Activated naive CD4-positive, alpha-beta T cell treated with anti-CD3 and anti-CD28 coated beads, Interleukin-2, amount 50 U/mL, for 72 hours (primary cell): ENCODE results near the gene JDP2. TPM values are rescaled to one million over a fixed set of nuclear protein-coding genes. Genes with fewer than 3 reads are reported as not detected.

ENCODE experiments used
- ATAC-seq, 2 donors: fragments of 150-1000 bp; cut with Tn5 transposase; 2 replicates each; pipeline ENCODE4 v1.10.0; 2021; ENCODE audit warnings: mild to moderate bottlenecking in 2 of 2, moderate library complexity in 2 of 2
- DNase-seq, 2 donors: peaks; one replicate each; pipeline ENCODE4 v3.0.0; 2021 to 2022; ENCODE audit warnings: low spot score in 2 of 2
- H3K27ac Mint-ChIP-seq, 2 donors: one replicate each; pipeline ENCODE4 v1.8.0; 2022; ENCODE audit warnings: mild to moderate bottlenecking in 2 of 2, mixed read lengths in 2 of 2
- H3K36me3 Mint-ChIP-seq, 2 donors: one replicate each; pipeline ENCODE4 v1.8.0; 2022; ENCODE audit warnings: mixed read lengths in 2 of 2
- H3K9me3 Mint-ChIP-seq, 2 donors: one replicate each; pipeline ENCODE4 v1.8.0; 2022; ENCODE audit warnings: mixed read lengths in 2 of 2
- total RNA-seq, 2 donors: library from RNA; stranded (reverse); gene quantifications; one replicate each; pipeline ENCODE4 v1.2.3, GENCODE V29; 2022

JDP2 gene
- total RNA-seq, 2 donors from 2014 or later: 0.46 to 2.0 TPM

GRCh38 chr14:75442642-75443041, 14.8 kb downstream of the JDP2 start:
- H3K9me3 Mint-ChIP-seq: no peaks in the 10 kb centered on the region
- DNase-seq: no peak
- H3K36me3 Mint-ChIP-seq: no peaks in the 10 kb centered on the region
- ATAC-seq: no peak
- no peak overlapping the region for H3K27ac Mint-ChIP-seq

GRCh38 chr14:75443203-75443969, 15.6 kb downstream of the JDP2 start:
- Mint-ChIP-seq H3K36me3 (no peaks in the 10 kb centered on the region), H3K9me3 (no peaks in the 10 kb centered on the region), H3K27ac (no peak overlapping the region)
- DNase-seq (no peak), ATAC-seq (no peak)

DNA sequence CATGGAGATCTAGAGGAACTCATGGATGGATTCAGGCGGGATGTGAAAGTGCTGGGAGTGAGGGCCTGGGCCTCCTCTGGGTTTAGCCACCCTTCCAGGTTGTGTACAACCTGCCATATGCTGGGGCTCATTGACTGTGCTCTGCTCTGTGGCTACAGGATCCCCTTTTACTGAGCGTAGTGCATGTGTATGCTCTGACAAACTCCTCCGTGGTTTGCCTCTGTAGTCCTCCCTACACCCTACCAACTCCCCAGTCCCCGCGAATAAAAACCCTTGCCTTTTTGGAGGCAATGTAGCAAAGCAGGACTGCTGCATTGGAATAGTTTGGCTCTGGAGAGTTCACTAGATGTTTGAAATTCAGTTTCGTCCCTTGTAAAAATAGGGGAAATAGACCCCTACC, 17.4 kb downstream of the JDP2 start:
- DNase-seq (no peak), ATAC-seq (no peak)
- H3K9me3 Mint-ChIP-seq: no peaks in the 10 kb centered on the region
- no peak overlapping the region for H3K27ac Mint-ChIP-seq
- no peaks in the 10 kb centered on the region for H3K36me3 Mint-ChIP-seq

- DNase-seq (no peak), ATAC-seq (no peak)
- Mint-ChIP-seq H3K27ac (no peak overlapping the region), H3K9me3 (no peaks in the 10 kb centered on the region), H3K36me3 (no peaks in the 10 kb centered on the region)
These were observed 18.1 kb downstream of the JDP2 start for GRCh38 chr14:75445963-75446362.

GRCh38 chr14:75446447-75446846, 18.6 kb downstream of the JDP2 start:
- no peak for ATAC-seq
- Mint-ChIP-seq H3K9me3 (no peaks in the 10 kb centered on the region), H3K36me3 (no peaks in the 10 kb centered on the region), H3K27ac (no peak overlapping the region)
- no peak for DNase-seq

DNA sequence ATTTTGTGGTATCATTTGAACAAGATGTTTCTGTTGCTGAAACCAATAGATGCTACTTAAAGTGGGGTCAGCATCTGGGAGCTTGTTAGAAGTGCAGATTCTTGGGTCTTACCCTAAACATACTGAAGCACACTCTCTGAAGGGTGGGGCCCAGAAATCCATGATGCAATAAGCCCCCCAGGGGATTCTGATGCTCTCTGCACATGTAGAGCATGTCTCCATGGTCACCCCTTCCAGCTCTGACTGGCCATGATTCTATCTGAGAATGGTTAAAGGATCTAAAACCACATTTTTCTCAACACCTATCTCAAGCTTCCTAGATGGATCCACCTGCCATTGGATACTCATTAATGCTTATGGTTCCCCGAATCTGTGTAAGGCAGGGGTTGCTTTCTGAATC, 20.4 kb downstream of the JDP2 start:
- ATAC-seq: no peak
- no peak for DNase-seq
- H3K27ac Mint-ChIP-seq: no peak overlapping the region
- no peaks in the 10 kb centered on the region for H3K9me3 Mint-ChIP-seq
- no peaks in the 10 kb centered on the region for H3K36me3 Mint-ChIP-seq

- no peak for DNase-seq
- Mint-ChIP-seq H3K27ac (no peak overlapping the region), H3K36me3 (no peaks in the 10 kb centered on the region), H3K9me3 (no peaks in the 10 kb centered on the region)
- no peak for ATAC-seq
These were observed 21.2 kb downstream of the JDP2 start for GRCh38 chr14:75449036-75449435.

DNA sequence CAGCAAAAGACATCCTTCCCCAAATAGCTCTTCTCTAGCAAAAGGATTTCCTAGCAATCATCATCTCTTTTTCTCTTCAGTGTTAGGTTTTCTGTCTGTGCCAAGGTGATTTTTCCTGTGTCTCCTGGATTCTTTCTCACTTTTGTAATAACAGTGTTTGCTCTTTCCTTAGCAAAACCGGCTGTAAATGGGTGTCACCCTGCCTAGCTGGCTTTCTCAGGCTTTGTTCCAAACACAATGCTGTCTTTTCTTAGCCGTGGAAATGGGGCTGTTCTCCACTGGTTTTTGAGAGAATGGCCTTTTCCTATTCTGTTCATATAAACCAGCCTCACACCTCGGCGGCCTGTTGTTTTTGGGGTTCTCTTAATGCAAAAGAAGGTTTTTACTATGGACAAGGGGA, 21.9 kb downstream of the JDP2 start:
- DNase-seq (no peak), ATAC-seq (no peak)
- Mint-ChIP-seq H3K9me3 (no peaks in the 10 kb centered on the region), H3K27ac (no peak overlapping the region), H3K36me3 (no peaks in the 10 kb centered on the region)

DNA sequence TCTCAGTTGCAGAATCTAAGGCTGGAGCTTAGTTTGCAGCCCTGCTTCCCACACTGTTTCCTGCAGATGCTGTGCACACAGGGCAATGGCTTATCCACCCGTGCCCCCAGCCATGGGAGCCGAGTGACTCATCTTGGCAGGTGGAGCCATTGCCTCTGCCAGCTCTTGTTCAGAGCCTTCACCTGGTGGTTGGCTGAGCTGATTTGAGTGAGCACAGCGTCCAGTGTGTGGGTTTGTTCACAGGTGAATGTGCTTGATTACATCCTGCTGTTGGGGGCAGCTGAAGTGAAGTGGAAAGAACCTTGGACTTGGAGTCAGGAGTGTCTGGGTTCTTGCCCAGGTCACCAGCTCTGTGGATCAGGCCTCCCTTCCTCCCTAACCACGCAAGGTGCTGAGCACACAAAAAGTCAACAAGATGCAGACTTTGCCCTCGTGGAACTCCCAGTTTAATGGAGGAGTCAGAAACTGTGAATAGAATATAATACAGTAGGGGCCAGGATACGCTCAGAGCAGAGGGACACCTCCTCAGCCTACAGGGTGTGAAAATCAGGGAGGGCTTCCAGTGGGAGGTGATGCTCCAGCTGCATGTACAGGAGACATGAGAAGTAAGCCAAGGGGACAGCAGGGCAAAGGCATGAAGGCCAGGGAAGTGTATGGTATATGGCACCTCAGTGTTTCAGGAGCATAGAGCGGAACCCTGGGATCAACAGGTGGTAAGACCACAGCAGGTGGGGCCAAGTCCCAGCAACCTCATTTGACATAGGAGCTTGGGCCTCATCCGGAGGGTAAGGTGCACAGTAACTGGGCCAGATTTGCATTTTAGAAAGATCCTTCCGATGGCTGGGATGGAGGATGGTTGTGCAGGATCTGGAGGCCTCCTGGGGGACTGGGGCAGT, 22.8 kb downstream of the JDP2 start:
- H3K36me3 Mint-ChIP-seq: no peaks in the 10 kb centered on the region
- no peaks in the 10 kb centered on the region for H3K9me3 Mint-ChIP-seq
- peak overlapping the region in 1 of 2 donors; percentile 60 for H3K27ac Mint-ChIP-seq
- ATAC-seq (no peak), DNase-seq (no peak)

DNA sequence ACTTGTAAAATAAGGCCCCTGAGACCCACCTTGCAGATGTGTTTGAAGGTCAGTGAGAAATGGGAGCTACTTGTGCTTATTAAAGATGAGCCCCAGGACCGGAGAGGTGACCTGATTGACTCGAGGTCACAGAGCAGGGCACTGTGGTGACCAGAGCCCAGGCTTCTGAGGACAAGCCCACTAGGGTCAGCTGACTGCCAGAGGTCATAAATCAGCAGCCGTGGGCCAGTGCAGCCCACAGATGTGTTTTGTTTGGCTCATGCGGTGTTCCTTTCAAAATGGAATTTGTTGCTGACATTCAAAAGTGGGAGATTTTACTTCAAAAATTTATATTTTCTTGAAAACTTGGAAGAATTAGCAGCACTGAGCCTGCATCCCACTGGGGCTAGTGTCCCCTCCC, 24.5 kb downstream of the JDP2 start:
- ATAC-seq (no peak), DNase-seq (no peak)
- peak overlapping the region in 1 of 2 donors; percentile 44 for H3K27ac Mint-ChIP-seq
- no peaks in the 10 kb centered on the region for H3K36me3 Mint-ChIP-seq
- H3K9me3 Mint-ChIP-seq: no peaks in the 10 kb centered on the region

- Mint-ChIP-seq H3K36me3 (no peaks in the 10 kb centered on the region), H3K9me3 (no peaks in the 10 kb centered on the region), H3K27ac (peak overlapping the region in 1 of 2 donors; percentile 44)
- DNase-seq (no peak), ATAC-seq (no peak)
These were observed 25.3 kb downstream of the JDP2 start for GRCh38 chr14:75452900-75453816.

- ATAC-seq (no peak), DNase-seq (no peak)
- no peaks in the 10 kb centered on the region for H3K9me3 Mint-ChIP-seq
- H3K36me3 Mint-ChIP-seq: no peaks in the 10 kb centered on the region
- H3K27ac Mint-ChIP-seq: no peak overlapping the region
These were observed 26.1 kb downstream of the JDP2 start for GRCh38 chr14:75453817-75454434.

DNA sequence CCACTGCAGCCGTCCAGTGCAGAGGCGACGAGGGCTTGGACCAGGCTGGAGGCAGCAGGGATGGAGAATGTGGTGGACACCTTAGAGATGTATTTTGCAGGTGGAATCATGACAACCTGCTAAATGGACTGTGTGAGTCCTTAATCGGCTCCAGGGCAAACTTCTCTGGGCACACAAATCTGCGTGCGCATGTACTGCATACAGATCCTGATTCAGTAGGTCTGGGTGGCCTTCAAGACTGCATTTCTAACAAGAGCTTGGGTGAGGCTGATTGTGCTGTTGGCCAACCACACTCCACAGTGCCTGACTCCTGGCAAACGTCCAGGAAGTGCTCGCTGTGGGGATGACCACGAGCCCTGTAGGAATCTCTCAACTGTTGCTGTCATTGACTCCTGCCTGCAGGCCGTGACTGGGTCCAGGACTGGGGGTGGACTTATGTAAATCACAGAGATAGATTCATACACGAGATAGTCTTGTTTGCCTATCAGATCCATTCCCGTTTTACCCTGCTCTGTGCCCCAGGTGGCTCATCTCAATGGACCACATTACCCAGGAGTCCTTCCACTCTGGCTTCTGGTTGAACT, 27.2 kb downstream of the JDP2 start:
- DNase-seq (no peak), ATAC-seq (no peak)
- H3K9me3 Mint-ChIP-seq: no peaks in the 10 kb centered on the region
- H3K27ac Mint-ChIP-seq: peak overlapping the region in 1 of 2 donors; percentile 5
- no peaks in the 10 kb centered on the region for H3K36me3 Mint-ChIP-seq

- H3K9me3 Mint-ChIP-seq: no peaks in the 10 kb centered on the region
- no peak for ATAC-seq
- peak overlapping the region in 1 of 2 donors; percentile 23 for H3K27ac Mint-ChIP-seq
- no peaks in the 10 kb centered on the region for H3K36me3 Mint-ChIP-seq
- no peak for DNase-seq
These were observed 28.5 kb downstream of the JDP2 start for GRCh38 chr14:75456069-75456996.

DNA sequence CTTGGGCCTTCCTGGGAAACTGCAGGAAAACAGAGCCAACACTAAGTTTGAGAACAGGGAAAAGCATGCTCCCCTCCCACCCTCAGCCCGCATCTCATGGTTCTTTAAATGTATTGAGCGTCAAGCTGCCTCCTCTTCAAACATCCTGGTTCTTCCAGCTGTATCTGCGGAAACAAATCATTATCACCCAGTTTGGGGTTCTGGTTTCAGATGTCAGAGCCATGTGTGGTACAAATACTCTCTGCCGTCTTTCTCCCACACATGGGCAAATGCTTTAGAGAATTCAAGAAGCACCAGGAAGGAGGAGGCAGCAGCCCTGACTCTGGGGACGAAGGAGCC, 29.1 kb downstream of the JDP2 start:
- DNase-seq (no peak), ATAC-seq (no peak)
- no peak overlapping the region for H3K27ac Mint-ChIP-seq
- H3K9me3 Mint-ChIP-seq: no peaks in the 10 kb centered on the region
- H3K36me3 Mint-ChIP-seq: no peaks in the 10 kb centered on the region
